ENCODE measurements around the gene BAZ2B.

- TF ChIP-seq POLR2A (IDR thresholded peaks at IDR 0.05) (no peak), CTCF (IDR thresholded peaks at IDR 0.05 in 8 of 11, conservative IDR thresholded peaks at IDR 0.05 in 3 of 11) (no peak)
These were observed 89.9 kb downstream of the BAZ2B start for GRCh38 chr2:159526433-159526832.
